H1 (cell line): ENCODE measurements around the gene ADIRF. TPM values are rescaled to one million over a fixed set of nuclear protein-coding genes. Genes with fewer than 3 reads are reported as not detected.

Experiments
- CTCF ChIA-PET: fragments of 300-600 bp; sonication (Branson Sonifier 250); formaldehyde crosslinking; loops from one replicate; lab custom pipeline; 2021; ENCODE audit not compliant: partially characterized antibody; lab: Charles Lee
- POLR2A ChIA-PET: fragments of 300-600 bp; sonication (Branson Sonifier 250); formaldehyde crosslinking; loops from one replicate; lab custom pipeline; 2021; ENCODE audit warnings: inconsistent platforms; ENCODE audit not compliant: partially characterized antibody; lab: Charles Lee
- DNase-seq, 2 experiments: peaks; one replicate each; pipeline versions ENCODE4 v3.0.0 to v3.0.0-alpha.2; 2010 to 2022; ENCODE audit warnings: low spot score in 2 of 2, low read depth in 1 of 2, mixed read lengths in 1 of 2
- FAIRE-seq: peaks from 2 replicates; lab custom pipeline; 2011; peaks lifted over from hg19 to GRCh38; lab: Jason Lieb, UNC
- H2AFZ ChIP-seq: 2 replicates; pipeline ENCODE4 v1.8.1; 2012; ENCODE audit warnings: low read length, inconsistent platforms
- H2AK5ac ChIP-seq: 2 replicates; pipeline ENCODE4 v1.6.1; 2013; ENCODE audit warnings: low read depth, low read length
- H2BK120ac ChIP-seq: replicated peaks from 2 replicates; pipeline ENCODE3; 2013; ENCODE audit warnings: low read depth, low read length, inconsistent platforms
- H2BK12ac ChIP-seq: 2 replicates; pipeline ENCODE4 v1.6.1; 2013; ENCODE audit warnings: low read depth, low read length
- H2BK15ac ChIP-seq: 2 replicates; pipeline ENCODE4 v1.6.1; 2013; ENCODE audit warnings: low read length
- H2BK20ac ChIP-seq: 2 replicates; pipeline ENCODE4 v1.6.1; 2013; ENCODE audit warnings: low read length
- H2BK5ac ChIP-seq: 2 replicates; pipeline ENCODE4 v1.6.1; 2013; ENCODE audit warnings: low read depth, low read length
- H3K14ac ChIP-seq: 2 replicates; pipeline ENCODE4 v1.6.1; 2013; ENCODE audit warnings: inconsistent platforms; ENCODE audit not compliant: insufficient read length
- H3K18ac ChIP-seq: 2 replicates; pipeline ENCODE4 v1.6.1; 2013; ENCODE audit warnings: low read length; ENCODE audit errors: extremely low read depth
- H3K23ac ChIP-seq: 2 replicates; pipeline ENCODE4 v1.6.1; 2013; ENCODE audit warnings: inconsistent platforms; ENCODE audit not compliant: insufficient read length
- H3K23me2 ChIP-seq: 2 replicates; pipeline ENCODE4 v1.6.1; 2013; ENCODE audit warnings: low read depth, low read length
- H3K27ac ChIP-seq: 2 replicates; pipeline ENCODE4 v1.6.1; 2011; ENCODE audit warnings: low read depth, low read length, inconsistent platforms
- H3K27me3 ChIP-seq, 4 experiments: replicated peaks in 1 of 4; 1 replicate in 1 of 4; 2 replicates in 3 of 4; pipeline versions ENCODE4 v1.6.1 to v1.8.1; 2011 to 2013; ENCODE audit warnings: low read length in 3 of 4, mild to moderate bottlenecking in 3 of 4, inconsistent platforms in 2 of 4, mixed read lengths in 2 of 4, moderate library complexity in 1 of 4; ENCODE audit not compliant: control insufficient read depth in 3 of 4, insufficient read depth in 3 of 4; ENCODE audit errors: extremely low read depth in 1 of 4
- H3K36me3 ChIP-seq, 4 experiments: 2 replicates each; pipeline versions ENCODE4 v1.6.1 to v1.8.1; 2011 to 2013; ENCODE audit warnings: mild to moderate bottlenecking in 4 of 4, low read length in 3 of 4, moderate library complexity in 2 of 4, control low read depth in 1 of 4, inconsistent platforms in 1 of 4; ENCODE audit not compliant: insufficient read depth in 4 of 4, control insufficient read depth in 2 of 4
- H3K4ac ChIP-seq: replicated peaks from 2 replicates; pipeline ENCODE3; 2013; ENCODE audit warnings: low read length, low read depth, mixed read lengths, inconsistent platforms; ENCODE audit not compliant: insufficient read length
- H3K4me1 ChIP-seq, 4 experiments: replicated peaks in 1 of 4; 1 replicate in 1 of 4; 2 replicates in 3 of 4; pipeline versions ENCODE4 v1.6.1 to v1.8.1; 2011 to 2013; ENCODE audit warnings: low read length in 3 of 4, inconsistent platforms in 2 of 4, mixed read lengths in 1 of 4; ENCODE audit not compliant: insufficient read depth in 4 of 4, control insufficient read depth in 3 of 4
- H3K4me2 ChIP-seq, 2 experiments: 2 replicates each; pipeline versions ENCODE4 v1.6.1 to v1.8.1; 2011 to 2013; ENCODE audit warnings: low read depth in 2 of 2, low read length in 2 of 2, control low read depth in 1 of 2, inconsistent platforms in 1 of 2, mild to moderate bottlenecking in 1 of 2; ENCODE audit not compliant: insufficient read depth in 1 of 2
- H3K4me3 ChIP-seq, 4 experiments: fragments of 200-600, 300-600 bp in 1 of 4; sonication (generic), shearing (Covaris generic), sonication (Bioruptor Twin) in 1 of 4; 2 replicates each; pipeline versions ENCODE4 v1.5.1 to v1.8.1; 2011 to 2016; ENCODE audit warnings: low read length in 4 of 4, low read depth in 3 of 4, control low read depth in 2 of 4, inconsistent platforms in 2 of 4, mild to moderate bottlenecking in 2 of 4, mixed read lengths in 1 of 4, moderate library complexity in 1 of 4; ENCODE audit not compliant: insufficient read depth in 2 of 4; ENCODE audit errors: extremely low read depth in 1 of 4
- H3K56ac ChIP-seq: replicated peaks from 2 replicates; pipeline ENCODE3; 2013; ENCODE audit warnings: low read depth, mild to moderate bottlenecking, mixed read lengths, low read length, inconsistent platforms; ENCODE audit not compliant: insufficient read length
- H3K79me1 ChIP-seq: 2 replicates; pipeline ENCODE4 v1.6.1; 2013; ENCODE audit warnings: low read depth, low read length, control low read depth
- H3K79me2 ChIP-seq, 2 experiments: 2 replicates each; pipeline versions ENCODE4 v1.6.1 to v1.8.1; 2012 to 2013; ENCODE audit warnings: low read length in 2 of 2, mild to moderate bottlenecking in 2 of 2, inconsistent platforms in 1 of 2; ENCODE audit not compliant: insufficient read depth in 2 of 2, control insufficient read depth in 1 of 2
- H3K9ac ChIP-seq, 4 experiments: replicated peaks in 1 of 4; 1 replicate in 1 of 4; 2 replicates in 3 of 4; pipeline versions ENCODE4 v1.6.1 to v1.8.1; 2011 to 2013; ENCODE audit warnings: low read depth in 3 of 4, low read length in 3 of 4, control low read depth in 2 of 4, mild to moderate bottlenecking in 2 of 4, moderate library complexity in 2 of 4, inconsistent platforms in 1 of 4; ENCODE audit errors: extremely low read depth in 1 of 4
- H3K9me3 ChIP-seq, 2 experiments: 2 replicates each; pipeline versions ENCODE4 v1.6.1 to v1.8.1; 2012 to 2013; ENCODE audit warnings: mild to moderate bottlenecking in 2 of 2, moderate library complexity in 2 of 2, control low read depth in 1 of 2, inconsistent platforms in 1 of 2, low read depth in 1 of 2, low read length in 1 of 2, mixed read lengths in 1 of 2; ENCODE audit not compliant: insufficient read depth in 2 of 2
- H4K20me1 ChIP-seq, 2 experiments: replicated peaks in 1 of 2; 2 replicates each; pipeline versions ENCODE3 to v1.8.1; 2011 to 2013; ENCODE audit warnings: inconsistent platforms in 2 of 2, low read length in 2 of 2, mild to moderate bottlenecking in 1 of 2; ENCODE audit not compliant: insufficient read depth in 2 of 2, control insufficient read depth in 1 of 2
- H4K5ac ChIP-seq: 2 replicates; pipeline ENCODE4 v1.6.1; 2013; ENCODE audit warnings: low read length, low read depth, mixed read lengths, inconsistent platforms; ENCODE audit not compliant: insufficient read length
- H4K8ac ChIP-seq: 2 replicates; pipeline ENCODE4 v1.8.0; 2013; ENCODE audit warnings: mild to moderate bottlenecking, moderate library complexity, low read length, inconsistent platforms; ENCODE audit not compliant: insufficient read depth; ENCODE audit errors: extremely low read depth
- H4K91ac ChIP-seq: replicated peaks from 2 replicates; pipeline ENCODE3; 2013; ENCODE audit warnings: low read length, mixed read lengths, inconsistent platforms; ENCODE audit not compliant: insufficient read length
- ASH2L ChIP-seq: fragments of 200-600, 300-600 bp; sonication (generic); IDR thresholded peaks from one replicate; pipeline ENCODE4 v1.7.1; 2017; ENCODE audit warnings: low read length
- CHD2 ChIP-seq: IDR thresholded peaks from 2 replicates; pipeline ENCODE4 v1.6.1; 2012; ENCODE audit warnings: low read length, improper control_type of control experiment
- RBBP5 ChIP-seq: IDR thresholded peaks from 2 replicates; pipeline ENCODE4 v1.7.1; 2012; ENCODE audit warnings: low read depth, mild to moderate bottlenecking, inconsistent platforms, low read length, moderate library complexity, borderline replicate concordance
- SP1 ChIP-seq: IDR thresholded peaks from 2 replicates; pipeline ENCODE4 v1.6.1; 2011; ENCODE audit warnings: low read depth, low read length
- TAF1 ChIP-seq: IDR thresholded peaks from 2 replicates; pipeline ENCODE4 v1.6.1; 2011; ENCODE audit warnings: mild to moderate bottlenecking, low read depth, low read length
- WGBS, 2 experiments: shearing (Covaris generic) in 1 of 2; methylation state at CpG; one replicate each; pipeline versions ENCODE4 v1.1.6 to v1.1.7; 2013 to 2015; ENCODE audit warnings: low lambda C conversion rate in 2 of 2, mixed read lengths in 2 of 2, inconsistent platforms in 1 of 2, low coverage in 1 of 2, missing lambda C conversion rate in 1 of 2; ENCODE audit not compliant: insufficient replicate concordance in 2 of 2, insufficient coverage in 1 of 2, insufficient read length in 1 of 2; ENCODE audit errors: extremely low coverage in 1 of 2, missing lambda C conversion rate in 1 of 2; 5-methylcytosine and 5-hydroxymethylcytosine counted together
- polyA plus RNA-seq, 7 experiments: library from polyadenylated mRNA; depleted of rRNA in 3 of 7; stranded (reverse) in 5 of 7; unstranded in 2 of 7; fragments of >200 nt in 5 of 7; fragments of 200-250 nt in 2 of 7; gene quantifications; 1 replicate in 5 of 7; 2 replicates in 1 of 7; 4 replicates in 1 of 7; pipeline versions ENCODE4 v1.2.1 to v1.2.3, GENCODE V29; 2011 to 2013; ENCODE audit warnings: missing spikeins in 2 of 7, mixed read lengths in 2 of 7
- total RNA-seq: library from RNA; stranded (reverse); fragmentation: NEBNext Ultra II Directional; extraction: Animal tissue kit (Norgen Biotek cat#: 25700); gene quantifications from 2 replicates; pipeline ENCODE4 v1.2.1, GENCODE V29; 2021

ADIRF gene
- total and polyA plus RNA-seq, 2 of the 8 experiments (the other 6 are each of a cell fraction or from before 2014, with no cell fraction given) = not detected

- Histone ChIP-seq H3K27ac (no peak overlapping the region), H3K9ac (no peak overlapping the region), H2BK20ac (no peak overlapping the region), H2BK15ac (no peak overlapping the region), H3K23ac (no peak overlapping the region), H3K4me1 (no peaks in the 10 kb centered on the region), H3K4me3 (no peak overlapping the region), H3K56ac (no peak overlapping the region), H2AFZ (no peak overlapping the region), H4K8ac (no peak overlapping the region), H3K18ac (no peak overlapping the region), H3K79me2 (no peaks in the 10 kb centered on the region), H3K14ac (no peak overlapping the region), H3K9me3 (no peaks in the 10 kb centered on the region), H2BK120ac (no peak overlapping the region), H4K20me1 (no peaks in the 10 kb centered on the region), H2AK5ac (no peak overlapping the region), H3K27me3 (no peaks in the 10 kb centered on the region), H4K91ac (no peak overlapping the region), H3K4ac (no peak overlapping the region), H3K23me2 (no peaks in the 10 kb centered on the region), H4K5ac (no peak overlapping the region), H3K79me1 (no peaks in the 10 kb centered on the region), H2BK12ac (no peak overlapping the region), H3K36me3 (no peaks in the 10 kb centered on the region), H2BK5ac (no peak overlapping the region), H3K4me2 (no peak overlapping the region)
- 89% methylated on average over 3 of the region's 3 CpGs; no CpG with 5 or more reads in 1 of the 2 experiments for WGBS, 2 experiments
- DNase-seq = no peak
- TF ChIP-seq CHD2 = no peak
- TF ChIP-seq SP1 = no peak
- TF ChIP-seq RBBP5 = no peak
- no peak for TF ChIP-seq TAF1
- no peak for TF ChIP-seq ASH2L
- POLR2A ChIA-PET = interaction anchor here (0.7 kb wide), 1 partner anchor 46 kb away, joined by 3 read pairs; no protein-coding TSS in a partner anchor
- CTCF ChIA-PET = no interaction called here
- no peak for FAIRE-seq
Observed at GRCh38 chr10:87000491-87000890, 32.2 kb downstream of the ADIRF start.
